Memory B cell (primary cell): ENCODE measurements around the gene NME2.

Source experiments
- ATAC-seq: fragments of 150-1000 bp; cut with Tn5 transposase; 2 replicates; pipeline ENCODE4 v1.10.0; 2021; ENCODE audit warnings: low read depth, mild to moderate bottlenecking, moderate library complexity
- DNase-seq, 2 donors: peaks; one replicate each; pipeline ENCODE4 v3.0.0; 2022; ENCODE audit warnings: low spot score in 2 of 2
- H3K27ac Mint-ChIP-seq: one replicate; pipeline ENCODE4 v1.8.0; 2022; ENCODE audit warnings: mild to moderate bottlenecking, moderate library complexity, mixed read lengths
- H3K27me3 Mint-ChIP-seq: one replicate; pipeline ENCODE4 v1.8.0; 2022; ENCODE audit warnings: mixed read lengths
- H3K36me3 Mint-ChIP-seq: one replicate; pipeline ENCODE4 v1.8.0; 2022; ENCODE audit warnings: mild to moderate bottlenecking, mixed read lengths
- H3K4me1 Mint-ChIP-seq: one replicate; pipeline ENCODE4 v1.8.0; 2022; ENCODE audit warnings: mixed read lengths
- H3K4me3 Mint-ChIP-seq: one replicate; pipeline ENCODE4 v1.8.0; 2022; ENCODE audit warnings: mild to moderate bottlenecking, moderate library complexity, mixed read lengths
- H3K9me3 Mint-ChIP-seq: one replicate; pipeline ENCODE4 v1.8.0; 2022; ENCODE audit warnings: mixed read lengths

Gene NME2

GRCh38 chr17:51135956-51136355, 30.3 kb upstream of the NME2 start:
- Mint-ChIP-seq H3K4me3 (no peak overlapping the region), H3K4me1 (no peaks in the 10 kb centered on the region), H3K9me3 (no peaks in the 10 kb centered on the region), H3K36me3 (no peaks in the 10 kb centered on the region), H3K27ac (no peak overlapping the region), H3K27me3 (peaks cover 2% of the 10 kb centered on the region)
- ATAC-seq (no peak), DNase-seq (no peak)

GRCh38 chr17:51142597-51142996, 23.6 kb upstream of the NME2 start:
- no peak for ATAC-seq
- H3K4me1 Mint-ChIP-seq: no peaks in the 10 kb centered on the region
- H3K4me3 Mint-ChIP-seq: no peak overlapping the region
- no peak overlapping the region for H3K27ac Mint-ChIP-seq
- H3K9me3 Mint-ChIP-seq: no peaks in the 10 kb centered on the region
- no peak for DNase-seq
- peaks cover 2% of the 10 kb centered on the region for H3K27me3 Mint-ChIP-seq
- no peaks in the 10 kb centered on the region for H3K36me3 Mint-ChIP-seq

GRCh38 chr17:51144266-51145022, 21.8 kb upstream of the NME2 start:
- Mint-ChIP-seq H3K36me3 (no peaks in the 10 kb centered on the region), H3K4me3 (no peak overlapping the region), H3K27ac (no peak overlapping the region), H3K4me1 (no peaks in the 10 kb centered on the region), H3K9me3 (no peaks in the 10 kb centered on the region), H3K27me3 (peaks cover 2% of the 10 kb centered on the region)
- ATAC-seq: no peak
- no peak for DNase-seq

GRCh38 chr17:51147650-51148049, 18.6 kb upstream of the NME2 start:
- DNase-seq (no peak), ATAC-seq (no peak)
- H3K27ac Mint-ChIP-seq: no peak overlapping the region
- H3K9me3 Mint-ChIP-seq: no peaks in the 10 kb centered on the region
- no peaks in the 10 kb centered on the region for H3K4me1 Mint-ChIP-seq
- H3K36me3 Mint-ChIP-seq: no peaks in the 10 kb centered on the region
- H3K27me3 Mint-ChIP-seq: no peaks in the 10 kb centered on the region
- no peak overlapping the region for H3K4me3 Mint-ChIP-seq

GRCh38 chr17:51149163-51149562, 17.0 kb upstream of the NME2 start:
- H3K36me3 Mint-ChIP-seq: no peaks in the 10 kb centered on the region
- no peaks in the 10 kb centered on the region for H3K9me3 Mint-ChIP-seq
- H3K4me3 Mint-ChIP-seq: no peak overlapping the region
- no peak overlapping the region for H3K27ac Mint-ChIP-seq
- DNase-seq (no peak), ATAC-seq (no peak)
- no peaks in the 10 kb centered on the region for H3K27me3 Mint-ChIP-seq
- no peaks in the 10 kb centered on the region for H3K4me1 Mint-ChIP-seq

- Mint-ChIP-seq H3K4me1 (no peaks in the 10 kb centered on the region), H3K27me3 (no peaks in the 10 kb centered on the region), H3K36me3 (no peaks in the 10 kb centered on the region), H3K9me3 (no peaks in the 10 kb centered on the region), H3K27ac (no peak overlapping the region), H3K4me3 (no peak overlapping the region)
- DNase-seq (no peak), ATAC-seq (no peak)
Observed at GRCh38 chr17:51150932-51151331, 15.3 kb upstream of the NME2 start.

GRCh38 chr17:51152766-51153209, 13.4 kb upstream of the NME2 start:
- Mint-ChIP-seq H3K4me3 (no peak overlapping the region), H3K27me3 (no peaks in the 10 kb centered on the region), H3K9me3 (no peaks in the 10 kb centered on the region), H3K4me1 (peaks cover 3% of the 10 kb centered on the region), H3K27ac (no peak overlapping the region), H3K36me3 (peaks cover 4% of the 10 kb centered on the region)
- ATAC-seq: no peak
- no peak for DNase-seq

- Mint-ChIP-seq H3K9me3 (no peaks in the 10 kb centered on the region), H3K27ac (no peak within 1 kb of the TSS), H3K27me3 (no peaks in the 10 kb centered on the region), H3K36me3 (peaks cover 4% of the 10 kb centered on the region), H3K4me1 (peaks cover 3% of the 10 kb centered on the region), H3K4me3 (no peak within 1 kb of the TSS)
- DNase-seq: peak; percentile 99
- ATAC-seq: peak; percentile 97
Observed at GRCh38 chr17:51153210-51154072, 12.8 kb upstream of the NME2 start, which contains the start of gene NME1. NME1 (plus strand) TSS chr17:51153559; CDS start chr17:51155655, 2,096 bp downstream.

GRCh38 chr17:51154176-51154575, 12.0 kb upstream of the NME2 start:
- ATAC-seq: no peak
- Mint-ChIP-seq H3K36me3 (peaks cover 4% of the 10 kb centered on the region), H3K4me1 (peaks cover 3% of the 10 kb centered on the region), H3K9me3 (no peaks in the 10 kb centered on the region), H3K27me3 (no peaks in the 10 kb centered on the region), H3K4me3 (no peak overlapping the region), H3K27ac (no peak overlapping the region)
- DNase-seq: no peak

- Mint-ChIP-seq H3K4me3 (no peak overlapping the region), H3K4me1 (peaks cover 3% of the 10 kb centered on the region), H3K9me3 (no peaks in the 10 kb centered on the region), H3K27ac (no peak overlapping the region), H3K36me3 (peaks cover 7% of the 10 kb centered on the region), H3K27me3 (no peaks in the 10 kb centered on the region)
- DNase-seq: no peak
- ATAC-seq: no peak
Observed at GRCh38 chr17:51155416-51155815, 10.8 kb upstream of the NME2 start.

- ATAC-seq: no peak
- Mint-ChIP-seq H3K9me3 (no peaks in the 10 kb centered on the region), H3K4me3 (no peak overlapping the region), H3K36me3 (peaks cover 20% of the 10 kb centered on the region), H3K4me1 (peaks cover 3% of the 10 kb centered on the region), H3K27ac (no peak overlapping the region), H3K27me3 (no peaks in the 10 kb centered on the region)
- DNase-seq: no peak
Observed at GRCh38 chr17:51159604-51160003, 6.6 kb upstream of the NME2 start.

GRCh38 chr17:51161541-51161940, 4.7 kb upstream of the NME2 start:
- Mint-ChIP-seq H3K27me3 (no peaks in the 10 kb centered on the region), H3K27ac (no peak overlapping the region), H3K36me3 (peaks cover 20% of the 10 kb centered on the region), H3K4me3 (no peak overlapping the region), H3K4me1 (peaks cover 13% of the 10 kb centered on the region), H3K9me3 (no peaks in the 10 kb centered on the region)
- DNase-seq: no peak
- ATAC-seq: no peak

- Mint-ChIP-seq H3K36me3 (peaks cover 22% of the 10 kb centered on the region), H3K4me3 (peak overlapping the region; percentile 96), H3K27ac (peak overlapping the region; percentile 91), H3K27me3 (no peaks in the 10 kb centered on the region), H3K9me3 (no peaks in the 10 kb centered on the region), H3K4me1 (peaks cover 17% of the 10 kb centered on the region)
- ATAC-seq: no peak
- DNase-seq: no peak
Observed at GRCh38 chr17:51164911-51165679, 1.1 kb upstream of the NME2 start.
